ENCODE data around the gene RRM2.

The RRM2 gene

GRCh38 chr2:10173258-10174005 is 50.9 kb downstream of the RRM2 start:
- no peak for TF ChIP-seq CTCF (IDR thresholded peaks at IDR 0.05; ENCODE audit: borderline replicate concordance, control extremely low read depth, extremely low read depth, insufficient read depth, missing control alignments)

GRCh38 chr2:10174173-10174572 is 51.6 kb downstream of the RRM2 start:
- TF ChIP-seq CTCF (IDR thresholded peaks at IDR 0.05; ENCODE audit: borderline replicate concordance, control extremely low read depth, extremely low read depth, insufficient read depth, missing control alignments): no peak
- in situ Hi-C loops (cut with MboI; ENCODE audit: low sequenced_read_pairs, unreplicated experiment): no loop called here
- no peak for DNase-seq (ENCODE audit: low spot score)

More at GRCh38 chr2:10173258-10174005, 50.9 kb downstream of the RRM2 start:
- in situ Hi-C loops (cut with MboI; ENCODE audit: low sequenced_read_pairs, unreplicated experiment): no loop called here
- no peak for DNase-seq (ENCODE audit: low spot score)

- in situ Hi-C loops (cut with MboI; ENCODE audit: low sequenced_read_pairs, unreplicated experiment): no loop called here
- TF ChIP-seq CTCF (IDR thresholded peaks at IDR 0.05; ENCODE audit: borderline replicate concordance, control extremely low read depth, extremely low read depth, insufficient read depth, missing control alignments): no peak
- DNase-seq (ENCODE audit: low spot score): no peak
Observed at GRCh38 chr2:10175441-10175840, 52.9 kb downstream of the RRM2 start.

GRCh38 chr2:10178751-10179150 is 56.2 kb downstream of the RRM2 start:
- no peak for TF ChIP-seq CTCF (IDR thresholded peaks at IDR 0.05; ENCODE audit: borderline replicate concordance, control extremely low read depth, extremely low read depth, insufficient read depth, missing control alignments)

GRCh38 chr2:10179422-10179821 is 56.9 kb downstream of the RRM2 start:
- no peak for DNase-seq (ENCODE audit: low spot score)
- in situ Hi-C loops (cut with MboI; ENCODE audit: low sequenced_read_pairs, unreplicated experiment): no loop called here
- no peak for TF ChIP-seq CTCF (IDR thresholded peaks at IDR 0.05; ENCODE audit: borderline replicate concordance, control extremely low read depth, extremely low read depth, insufficient read depth, missing control alignments)

More at GRCh38 chr2:10178751-10179150, 56.2 kb downstream of the RRM2 start:
- no peak for DNase-seq (ENCODE audit: low spot score)
- in situ Hi-C loops (cut with MboI; ENCODE audit: low sequenced_read_pairs, unreplicated experiment): no loop called here

- no peak for TF ChIP-seq CTCF (IDR thresholded peaks at IDR 0.05; ENCODE audit: borderline replicate concordance, control extremely low read depth, extremely low read depth, insufficient read depth, missing control alignments)
- DNase-seq (ENCODE audit: low spot score): no peak
- in situ Hi-C loops (cut with MboI; ENCODE audit: low sequenced_read_pairs, unreplicated experiment): no loop called here
Observed at GRCh38 chr2:10180229-10180628, 57.7 kb downstream of the RRM2 start.

Measured in GM13976 (cell line).